Measurements from ENCODE around the gene DOCK7.

GRCh38 chr1:62728963-62729362 lies 40.8 kb upstream of the DOCK7 start:
- TF ChIP-seq, protein P1, sequence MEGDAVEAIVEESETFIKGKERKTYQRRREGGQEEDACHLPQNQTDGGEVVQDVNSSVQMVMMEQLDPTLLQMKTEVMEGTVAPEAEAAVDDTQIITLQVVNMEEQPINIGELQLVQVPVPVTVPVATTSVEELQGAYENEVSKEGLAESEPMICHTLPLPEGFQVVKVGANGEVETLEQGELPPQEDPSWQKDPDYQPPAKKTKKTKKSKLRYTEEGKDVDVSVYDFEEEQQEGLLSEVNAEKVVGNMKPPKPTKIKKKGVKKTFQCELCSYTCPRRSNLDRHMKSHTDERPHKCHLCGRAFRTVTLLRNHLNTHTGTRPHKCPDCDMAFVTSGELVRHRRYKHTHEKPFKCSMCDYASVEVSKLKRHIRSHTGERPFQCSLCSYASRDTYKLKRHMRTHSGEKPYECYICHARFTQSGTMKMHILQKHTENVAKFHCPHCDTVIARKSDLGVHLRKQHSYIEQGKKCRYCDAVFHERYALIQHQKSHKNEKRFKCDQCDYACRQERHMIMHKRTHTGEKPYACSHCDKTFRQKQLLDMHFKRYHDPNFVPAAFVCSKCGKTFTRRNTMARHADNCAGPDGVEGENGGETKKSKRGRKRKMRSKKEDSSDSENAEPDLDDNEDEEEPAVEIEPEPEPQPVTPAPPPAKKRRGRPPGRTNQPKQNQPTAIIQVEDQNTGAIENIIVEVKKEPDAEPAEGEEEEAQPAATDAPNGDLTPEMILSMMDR (conservative IDR thresholded peaks at IDR 0.05): no peak
- no peak for TF ChIP-seq ZFX (IDR thresholded peaks at IDR 0.05)
